Body of pancreas (tissue), 4 donors: ENCODE measurements around the gene HOXA2. TPM values are rescaled to one million over a fixed set of nuclear protein-coding genes. Genes with fewer than 3 reads are reported as not detected.

Experiments
- ATAC-seq: fragments of 150-250 bp; one replicate; pipeline ENCODE4 v1.9.1; 2016
- DNase-seq, 4 donors: peaks; one replicate each; pipeline ENCODE4 v3.0.0-alpha.2; 2019
- H3K27ac ChIP-seq, 4 donors: fragments of 200-600 bp; sonication (generic); 1 replicate in 3 of 4; 2 replicates in 1 of 4; pipeline versions ENCODE4 v1.5.1 to v1.6.1; 2016 to 2019; ENCODE audit warnings: mild to moderate bottlenecking in 1 of 4, mixed read lengths in 1 of 4, moderate library complexity in 1 of 4
- H3K27me3 ChIP-seq, 2 donors: fragments of 200-600 bp; sonication (generic); one replicate each; pipeline ENCODE4 v1.6.0; 2016; ENCODE audit warnings: mild to moderate bottlenecking in 1 of 2
- H3K36me3 ChIP-seq, 2 donors: fragments of 200-600 bp; sonication (generic); replicated peaks in 1 of 2; 2 replicates each; pipeline ENCODE4 v1.5.1; 2016; ENCODE audit warnings: low read depth in 2 of 2; ENCODE audit not compliant: insufficient read depth in 1 of 2
- H3K4me1 ChIP-seq: fragments of 200-600 bp; sonication (generic); one replicate; pipeline ENCODE4 v1.6.0; 2016
- H3K4me3 ChIP-seq, 2 donors: fragments of 200-600 bp; sonication (generic); 1 replicate in 1 of 2; 2 replicates in 1 of 2; pipeline ENCODE4 v1.5.1; 2016 to 2019
- H3K9me3 ChIP-seq, 3 donors: fragments of 200-600 bp; sonication (generic); 1 replicate in 2 of 3; 2 replicates in 1 of 3; pipeline ENCODE4 v1.5.1; 2016
- CTCF ChIP-seq, 7 experiments: fragments of 450-650 bp in 4 of 7; fragments of 200-600 bp in 3 of 7; sonication (generic) in 3 of 7; IDR thresholded peaks; one replicate each; pipeline ENCODE4 v1.5.1; 2016 to 2019; ENCODE audit warnings: antibody characterized with exemption in 7 of 7
- POLR2A ChIP-seq, 3 donors: fragments of 450-650 bp; IDR thresholded peaks; one replicate each; pipeline ENCODE4 v1.6.1; 2016; ENCODE audit warnings: antibody characterized with exemption in 3 of 3, mild to moderate bottlenecking in 2 of 3
- WGBS, 2 donors: methylation state at CpG; one replicate each; pipeline ENCODE4 v1.1.5; 2017; 5-methylcytosine and 5-hydroxymethylcytosine counted together
- intact Hi-C: fragments of 100-400 bp; cut with DNase I; formaldehyde crosslinking; loops from one replicate; pipeline ENCODE4 v1.15.1; 2023
- total RNA-seq, 2 donors: library from RNA; depleted of rRNA; stranded (reverse); fragments of >200 nt; gene quantifications; one replicate each; pipeline ENCODE4 v1.1.0, GENCODE V29; 2016

Gene HOXA2
- total RNA-seq, 2 donors from 2014 or later = 0.66 TPM; not detected in 1

GRCh38 chr7:27148756-27149641, 46.5 kb upstream of the HOXA2 start:
- H3K27ac ChIP-seq = no peak overlapping the region
- no peak overlapping the region for H3K4me3 ChIP-seq
- no peaks in the 10 kb centered on the region for H3K9me3 ChIP-seq
- peaks cover 0 to 81% of the 10 kb centered on the region in 2 donors for H3K27me3 ChIP-seq
- H3K4me1 ChIP-seq = peaks cover 31% of the 10 kb centered on the region
- ATAC-seq (no peak), DNase-seq (peak in 1 of 4 donors; percentile 1)
- 22 to 24% methylated on average over 20 to 30 of the region's 30 CpGs for WGBS, 2 donors
- intact Hi-C loops = no loop called here
- TF ChIP-seq CTCF (IDR thresholded peaks at IDR 0.05) (no peak), POLR2A (IDR thresholded peaks at IDR 0.05) (no peak)
- no peaks in the 10 kb centered on the region for H3K36me3 ChIP-seq

- no peak for TF ChIP-seq CTCF (IDR thresholded peaks at IDR 0.05)
- TF ChIP-seq POLR2A (IDR thresholded peaks at IDR 0.05) = no peak
- 10 to 22% methylated on average over 20 to 28 of the region's 28 CpGs for WGBS, 2 donors
- Histone ChIP-seq H3K27ac (no peak overlapping the region), H3K9me3 (no peaks in the 10 kb centered on the region), H3K4me3 (no peak overlapping the region), H3K36me3 (no peaks in the 10 kb centered on the region), H3K27me3 (peaks cover 0 to 81% of the 10 kb centered on the region in 2 donors), H3K4me1 (peaks cover 39% of the 10 kb centered on the region)
- intact Hi-C loops = no loop called here
- ATAC-seq = no peak
- DNase-seq = peak in 1 of 4 donors; percentile 2
Measured at GRCh38 chr7:27148031-27148755, 45.7 kb upstream of the HOXA2 start.

- Histone ChIP-seq H3K27ac (no peak within 1 kb of the TSS), H3K36me3 (no peaks in the 10 kb centered on the region), H3K27me3 (peaks cover 0 to 79% of the 10 kb centered on the region in 2 donors), H3K9me3 (no peaks in the 10 kb centered on the region), H3K4me1 (peaks cover 45% of the 10 kb centered on the region), H3K4me3 (no peak within 1 kb of the TSS)
- 9 to 11% methylated on average over 45 to 59 of the region's 63 CpGs for WGBS, 2 donors
- no peak for TF ChIP-seq CTCF (IDR thresholded peaks at IDR 0.05)
- TF ChIP-seq POLR2A (IDR thresholded peaks at IDR 0.05) = no peak
- intact Hi-C loops = no loop called here
- ATAC-seq = no peak
- DNase-seq = peak; percentile 49 to 71 (median 58)
Measured at GRCh38 chr7:27147199-27148030, 44.9 kb upstream of the HOXA2 start, which contains the start of gene HOXA6. TSS of gene HOXA6 (minus strand) at chr7:27147774. CDS start at chr7:27147749, 25 bp downstream.

- Histone ChIP-seq H3K9me3 (no peaks in the 10 kb centered on the region), H3K36me3 (no peaks in the 10 kb centered on the region), H3K4me1 (peaks cover 46% of the 10 kb centered on the region), H3K27ac (no peak overlapping the region), H3K4me3 (no peak overlapping the region), H3K27me3 (peaks cover 0 to 79% of the 10 kb centered on the region in 2 donors)
- 37 to 44% methylated on average over 5 of the region's 5 CpGs for WGBS, 2 donors
- DNase-seq (no peak), ATAC-seq (no peak)
- TF ChIP-seq CTCF (IDR thresholded peaks at IDR 0.05) (no peak), POLR2A (IDR thresholded peaks at IDR 0.05) (no peak)
- intact Hi-C loops = no loop called here
Measured at GRCh38 chr7:27146491-27147198, 44.2 kb upstream of the HOXA2 start.
